ENCODE data around the gene ZNF175. TPM values are rescaled to one million over a fixed set of nuclear protein-coding genes. Genes with fewer than 3 reads are reported as not detected.

The ZNF175 gene
- polyA plus RNA-seq, 1 donor (not counting 4 experiments of a cell fraction or from before 2014, with no cell fraction given) = 3.8 TPM

DNA sequence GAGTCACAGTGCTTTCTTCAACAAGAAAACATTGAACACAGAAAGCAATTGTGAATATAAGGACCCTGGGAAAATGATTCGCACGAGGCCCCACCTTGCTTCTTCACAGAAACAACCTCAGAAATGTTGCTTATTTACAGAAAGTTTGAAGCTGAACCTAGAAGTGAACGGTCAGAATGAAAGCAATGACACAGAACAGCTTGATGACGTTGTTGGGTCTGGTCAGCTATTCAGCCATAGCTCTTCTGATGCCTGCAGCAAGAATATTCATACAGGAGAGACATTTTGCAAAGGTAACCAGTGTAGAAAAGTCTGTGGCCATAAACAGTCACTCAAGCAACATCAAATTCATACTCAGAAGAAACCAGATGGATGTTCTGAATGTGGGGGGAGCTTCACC lies 15.7 kb downstream of the ZNF175 start:
- Histone ChIP-seq H3K4me3 (ENCODE audit: control insufficient read depth in 2 of 3, extremely low read depth in 1 of 3, insufficient read depth in 2 of 3, low read depth in 1 of 3, low read length in 3 of 3) (no peak overlapping the region), H3K27ac (ENCODE audit: control insufficient read depth, insufficient read depth, low read length) (no peak overlapping the region), H4K20me1 (ENCODE audit: control insufficient read depth, extremely low read depth, insufficient read depth, low read length) (no peaks in the 10 kb centered on the region), H3K4me1 (ENCODE audit: control insufficient read depth, extremely low read depth, insufficient read depth, low read length) (no peaks in the 10 kb centered on the region), H3K36me3 (ENCODE audit: control insufficient read depth in 2 of 2, extremely low read depth in 1 of 2, insufficient read depth in 2 of 2, low read length in 2 of 2) (peaks cover 8 to 12% of the 10 kb centered on the region in 2 experiments), H3K9me1 (ENCODE audit: control insufficient read depth, extremely low read depth, insufficient read depth, low read length) (no peaks in the 10 kb centered on the region), H2AFZ (ENCODE audit: control insufficient read depth, low read length) (no peak overlapping the region), H3K9me3 (ENCODE audit: control insufficient read depth, low read depth, low read length) (peaks cover 3% of the 10 kb centered on the region), H3K9ac (ENCODE audit: control insufficient read depth, extremely low read depth, insufficient read depth, low read length) (no peak overlapping the region), H3K4me2 (ENCODE audit: control insufficient read depth, extremely low read depth, insufficient read depth, low read depth, low read length) (no peak overlapping the region), H3K79me2 (ENCODE audit: control insufficient read depth, insufficient read depth, low read length) (no peaks in the 10 kb centered on the region), H3K27me3 (ENCODE audit: control insufficient read depth, extremely low read depth, insufficient read depth, low read length) (no peaks in the 10 kb centered on the region)
- dilution Hi-C loops (cut with MboI; ENCODE audit: extremely low pct_ligation_motif_present, low sequenced_read_pairs) = no loop called here
- no peak for FAIRE-seq
- no peak for TF ChIP-seq EZH2 (IDR thresholded peaks at IDR 0.05; ENCODE audit: low read length)
- TF ChIP-seq, protein P1, sequence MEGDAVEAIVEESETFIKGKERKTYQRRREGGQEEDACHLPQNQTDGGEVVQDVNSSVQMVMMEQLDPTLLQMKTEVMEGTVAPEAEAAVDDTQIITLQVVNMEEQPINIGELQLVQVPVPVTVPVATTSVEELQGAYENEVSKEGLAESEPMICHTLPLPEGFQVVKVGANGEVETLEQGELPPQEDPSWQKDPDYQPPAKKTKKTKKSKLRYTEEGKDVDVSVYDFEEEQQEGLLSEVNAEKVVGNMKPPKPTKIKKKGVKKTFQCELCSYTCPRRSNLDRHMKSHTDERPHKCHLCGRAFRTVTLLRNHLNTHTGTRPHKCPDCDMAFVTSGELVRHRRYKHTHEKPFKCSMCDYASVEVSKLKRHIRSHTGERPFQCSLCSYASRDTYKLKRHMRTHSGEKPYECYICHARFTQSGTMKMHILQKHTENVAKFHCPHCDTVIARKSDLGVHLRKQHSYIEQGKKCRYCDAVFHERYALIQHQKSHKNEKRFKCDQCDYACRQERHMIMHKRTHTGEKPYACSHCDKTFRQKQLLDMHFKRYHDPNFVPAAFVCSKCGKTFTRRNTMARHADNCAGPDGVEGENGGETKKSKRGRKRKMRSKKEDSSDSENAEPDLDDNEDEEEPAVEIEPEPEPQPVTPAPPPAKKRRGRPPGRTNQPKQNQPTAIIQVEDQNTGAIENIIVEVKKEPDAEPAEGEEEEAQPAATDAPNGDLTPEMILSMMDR (optimal IDR thresholded peaks at IDR 0.05 in 1 of 3, IDR thresholded peaks at IDR 0.05 in 1 of 3, conservative IDR thresholded peaks at IDR 0.05 in 1 of 3; ENCODE audit: extremely low read depth in 1 of 3, insufficient read depth in 2 of 3, low read length in 3 of 3) = no peak
- no peak for DNase-seq (ENCODE audit: low read depth, low spot score)

DNA sequence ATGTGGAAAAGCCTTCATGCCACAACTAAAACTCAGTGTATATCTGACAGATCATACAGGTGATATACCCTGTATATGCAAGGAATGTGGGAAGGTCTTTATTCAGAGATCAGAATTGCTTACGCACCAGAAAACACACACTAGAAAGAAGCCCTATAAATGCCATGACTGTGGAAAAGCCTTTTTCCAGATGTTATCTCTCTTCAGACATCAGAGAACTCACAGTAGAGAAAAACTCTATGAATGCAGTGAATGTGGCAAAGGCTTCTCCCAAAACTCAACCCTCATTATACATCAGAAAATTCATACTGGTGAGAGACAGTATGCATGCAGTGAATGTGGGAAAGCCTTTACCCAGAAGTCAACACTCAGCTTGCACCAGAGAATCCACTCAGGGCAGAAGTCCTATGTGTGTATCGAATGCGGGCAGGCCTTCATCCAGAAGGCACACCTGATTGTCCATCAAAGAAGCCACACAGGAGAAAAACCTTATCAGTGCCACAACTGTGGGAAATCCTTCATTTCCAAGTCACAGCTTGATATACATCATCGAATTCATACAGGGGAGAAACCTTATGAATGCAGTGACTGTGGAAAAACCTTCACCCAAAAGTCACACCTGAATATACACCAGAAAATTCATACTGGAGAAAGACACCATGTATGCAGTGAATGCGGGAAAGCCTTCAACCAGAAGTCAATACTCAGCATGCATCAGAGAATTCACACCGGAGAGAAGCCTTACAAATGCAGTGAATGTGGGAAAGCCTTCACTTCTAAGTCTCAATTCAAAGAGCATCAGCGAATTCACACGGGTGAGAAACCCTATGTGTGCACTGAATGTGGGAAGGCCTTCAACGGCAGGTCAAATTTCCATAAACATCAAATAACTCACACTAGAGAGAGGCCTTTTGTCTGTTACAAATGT lies 16.4 kb downstream of the ZNF175 start:
- no peak overlapping the region for H3K9ac ChIP-seq (ENCODE audit: control insufficient read depth, extremely low read depth, insufficient read depth, low read length)
- peaks cover 3% of the 10 kb centered on the region for H3K9me3 ChIP-seq (ENCODE audit: control insufficient read depth, low read depth, low read length)
- H3K9me1 ChIP-seq (ENCODE audit: control insufficient read depth, extremely low read depth, insufficient read depth, low read length) = no peaks in the 10 kb centered on the region
- DNase-seq (ENCODE audit: low read depth, low spot score) (no peak), FAIRE-seq (no peak)
- TF ChIP-seq EZH2 (IDR thresholded peaks at IDR 0.05; ENCODE audit: low read length) = no peak
- TF ChIP-seq, protein P1 (optimal IDR thresholded peaks at IDR 0.05 in 1 of 3, IDR thresholded peaks at IDR 0.05 in 1 of 3, conservative IDR thresholded peaks at IDR 0.05 in 1 of 3; ENCODE audit: extremely low read depth in 1 of 3, insufficient read depth in 2 of 3, low read length in 3 of 3) = no peak
- H3K4me2 ChIP-seq (ENCODE audit: control insufficient read depth, extremely low read depth, insufficient read depth, low read depth, low read length) = no peak overlapping the region
- H3K36me3 ChIP-seq (ENCODE audit: control insufficient read depth in 2 of 2, extremely low read depth in 1 of 2, insufficient read depth in 2 of 2, low read length in 2 of 2) = peaks cover 5 to 11% of the 10 kb centered on the region in 2 experiments
- no peaks in the 10 kb centered on the region for H4K20me1 ChIP-seq (ENCODE audit: control insufficient read depth, extremely low read depth, insufficient read depth, low read length)
- H3K27me3 ChIP-seq (ENCODE audit: control insufficient read depth, extremely low read depth, insufficient read depth, low read length) = no peaks in the 10 kb centered on the region
- H3K79me2 ChIP-seq (ENCODE audit: control insufficient read depth, insufficient read depth, low read length) = no peaks in the 10 kb centered on the region
- no peak overlapping the region for H2AFZ ChIP-seq (ENCODE audit: control insufficient read depth, low read length)
- H3K27ac ChIP-seq (ENCODE audit: control insufficient read depth, insufficient read depth, low read length) = no peak overlapping the region
- dilution Hi-C loops (cut with MboI; ENCODE audit: extremely low pct_ligation_motif_present, low sequenced_read_pairs) = no loop called here
- no peak overlapping the region for H3K4me3 ChIP-seq (ENCODE audit: control insufficient read depth in 2 of 3, extremely low read depth in 1 of 3, insufficient read depth in 2 of 3, low read depth in 1 of 3, low read length in 3 of 3)
- H3K4me1 ChIP-seq (ENCODE audit: control insufficient read depth, extremely low read depth, insufficient read depth, low read length) = no peaks in the 10 kb centered on the region
